Calu3 (cell line): ENCODE measurements around the gene BCL2L15. TPM values are rescaled to one million over a fixed set of nuclear protein-coding genes. Genes with fewer than 3 reads are reported as not detected.

ENCODE experiments used
- BruUV-seq: library from RNA; stranded (reverse); fragments of 400-500 nt; replicated peaks from 2 replicates; lab custom pipeline; 2021; lab: Mats Ljungman, UMichigan
- CTCF ChIA-PET: fragments of 300-600 bp; sonication (Branson Sonifier 250); formaldehyde crosslinking; loops from one replicate; lab custom pipeline; 2022; ENCODE audit warnings: antibody characterized with exemption; lab: Charles Lee
- DNase-seq: peaks from one replicate; pipeline ENCODE4 v3.0.0; 2022
- H3K27ac Mint-ChIP-seq: one replicate; pipeline ENCODE4 v1.8.0; 2022; ENCODE audit warnings: mixed read lengths; ENCODE audit not compliant: unreplicated experiment
- H3K27me3 Mint-ChIP-seq: one replicate; pipeline ENCODE4 v1.8.0; 2022; ENCODE audit warnings: mixed read lengths; ENCODE audit not compliant: unreplicated experiment
- H3K36me3 Mint-ChIP-seq: one replicate; pipeline ENCODE4 v1.8.0; 2022; ENCODE audit warnings: mild to moderate bottlenecking, moderate library complexity, mixed read lengths; ENCODE audit not compliant: insufficient read depth, unreplicated experiment
- H3K4me1 Mint-ChIP-seq: one replicate; pipeline ENCODE4 v1.8.0; 2022; ENCODE audit warnings: mild to moderate bottlenecking, low read depth, mixed read lengths; ENCODE audit not compliant: unreplicated experiment
- H3K4me3 Mint-ChIP-seq: one replicate; pipeline ENCODE4 v1.8.0; 2022; ENCODE audit warnings: mild to moderate bottlenecking, low read depth, moderate library complexity, mixed read lengths; ENCODE audit not compliant: unreplicated experiment
- H3K9me3 Mint-ChIP-seq: one replicate; pipeline ENCODE4 v1.8.0; 2022; ENCODE audit warnings: low read depth, mixed read lengths; ENCODE audit not compliant: unreplicated experiment
- CTCF ChIP-seq: fragments of 200-600 bp; IDR thresholded peaks from one replicate; pipeline ENCODE4 v1.8.0; 2022; ENCODE audit warnings: antibody characterized with exemption; ENCODE audit not compliant: unreplicated experiment
- intact Hi-C: fragments of 100-400 bp; cut with micrococcal nuclease; formaldehyde crosslinking; loops from one replicate; pipeline ENCODE4 v1.10.0; 2022; ENCODE audit not compliant: unreplicated experiment
- total RNA-seq: library from RNA; stranded (reverse); gene quantifications from 2 replicates; pipeline ENCODE4 v1.2.3, GENCODE V29; 2022

BCL2L15 gene
- total RNA-seq, 1 experiment from 2014 or later = 16.8 TPM

GRCh38 chr1:113893267-113893666 lies 5.9 kb upstream of the BCL2L15 start:
- CTCF ChIA-PET = interaction anchor here (0.6 kb wide), 1 partner anchor 133 kb away, joined by 9 read pairs; no protein-coding TSS in a partner anchor
- no peak for DNase-seq
- H3K9me3 Mint-ChIP-seq = no peaks in the 10 kb centered on the region
- H3K4me3 Mint-ChIP-seq = no peak overlapping the region
- no TSS peak for BruUV-seq
- no peaks in the 10 kb centered on the region for H3K36me3 Mint-ChIP-seq
- no peak overlapping the region for H3K27ac Mint-ChIP-seq
- intact Hi-C loops = no loop called here
- no peak for TF ChIP-seq CTCF
- no peaks in the 10 kb centered on the region for H3K27me3 Mint-ChIP-seq
- H3K4me1 Mint-ChIP-seq = peaks cover 9% of the 10 kb centered on the region

GRCh38 chr1:113891631-113892220 lies 4.3 kb upstream of the BCL2L15 start:
- intact Hi-C loops = no loop called here
- Mint-ChIP-seq H3K4me1 (peaks cover 20% of the 10 kb centered on the region), H3K9me3 (no peaks in the 10 kb centered on the region), H3K4me3 (no peak overlapping the region), H3K27ac (no peak overlapping the region), H3K27me3 (no peaks in the 10 kb centered on the region), H3K36me3 (peaks cover 8% of the 10 kb centered on the region)
- CTCF ChIA-PET = interaction anchor here (0.6 kb wide), 1 partner anchor 1824 kb away, joined by 3 read pairs; no protein-coding TSS in a partner anchor
- no TSS peak for BruUV-seq
- TF ChIP-seq CTCF = no peak
- no peak for DNase-seq

DNA sequence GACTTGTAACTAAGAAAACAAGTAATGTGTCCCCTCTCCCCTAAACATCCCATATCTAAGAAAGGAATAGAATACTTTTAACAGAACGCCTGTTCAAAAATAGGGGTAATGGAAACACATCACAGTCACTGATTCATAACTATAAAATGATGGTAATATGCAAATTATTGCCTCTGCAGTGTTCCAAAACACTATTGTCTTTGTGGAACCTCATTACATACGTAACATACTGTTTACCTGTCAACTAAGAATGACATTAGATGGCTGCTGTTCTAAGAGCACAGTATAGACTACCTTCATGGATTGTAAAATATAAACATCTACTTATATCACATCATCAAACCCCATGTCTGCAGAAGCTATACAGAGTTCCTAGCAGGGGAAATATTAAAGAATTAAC lies 3.4 kb upstream of the BCL2L15 start:
- intact Hi-C loops = no loop called here
- Mint-ChIP-seq H3K27me3 (no peaks in the 10 kb centered on the region), H3K4me3 (no peak overlapping the region), H3K4me1 (peaks cover 20% of the 10 kb centered on the region), H3K27ac (no peak overlapping the region), H3K9me3 (no peaks in the 10 kb centered on the region), H3K36me3 (peaks cover 14% of the 10 kb centered on the region)
- TF ChIP-seq CTCF = no peak
- CTCF ChIA-PET = no interaction called here
- DNase-seq = no peak
- BruUV-seq = no TSS peak

GRCh38 chr1:113886417-113887401 lies 672 bp downstream of the BCL2L15 start:
- peak; percentile 11 for DNase-seq
- intact Hi-C loops = loop anchor here (1.0 to 5.0 kb wide), 2 partner anchors 42 to 49 kb away; no protein-coding TSS in a partner anchor
- CTCF ChIA-PET = interaction anchor here (0.6 to 1.6 kb wide), 6 partner anchors 12 to 949 kb away, joined by 3 to 4 read pairs (median 3); partner anchors contain the start of gene AP4B1
- H3K36me3 Mint-ChIP-seq = peaks cover 14% of the 10 kb centered on the region
- H3K4me1 Mint-ChIP-seq = peaks cover 20% of the 10 kb centered on the region
- TF ChIP-seq CTCF = no peak
- no peaks in the 10 kb centered on the region for H3K27me3 Mint-ChIP-seq
- H3K9me3 Mint-ChIP-seq = no peaks in the 10 kb centered on the region
- H3K27ac Mint-ChIP-seq = peak overlapping the region; percentile 87
- peak overlapping the region; percentile 77 for H3K4me3 Mint-ChIP-seq
- TSS peak; percentile 74 for BruUV-seq
